Transverse colon (tissue), 4 donors: ENCODE data around the gene GBX2. TPM values are rescaled to one million over a fixed set of nuclear protein-coding genes. Genes with fewer than 3 reads are reported as not detected.

Experiments
- DNase-seq: peaks from one replicate; pipeline ENCODE4 v3.0.0-alpha.2; 2019
- H3K27ac ChIP-seq, 4 donors: fragments of 200-600 bp; sonication (generic); 2 replicates each; pipeline ENCODE4 v1.5.1; 2016 to 2018; ENCODE audit warnings: inconsistent platforms in 4 of 4
- H3K27me3 ChIP-seq: fragments of 200-600 bp; sonication (generic); 2 replicates; pipeline ENCODE4 v1.5.1; 2017; ENCODE audit warnings: inconsistent platforms
- H3K36me3 ChIP-seq, 4 donors: fragments of 200-600 bp; sonication (generic); 2 replicates each; pipeline ENCODE4 v1.5.1; 2017 to 2019; ENCODE audit warnings: inconsistent platforms in 4 of 4
- H3K4me1 ChIP-seq, 4 donors: fragments of 200-600 bp; sonication (generic); 2 replicates each; pipeline ENCODE4 v1.5.1; 2017 to 2020; ENCODE audit warnings: inconsistent platforms in 4 of 4
- H3K4me3 ChIP-seq, 4 donors: fragments of 200-600 bp; sonication (generic); 1 replicate in 1 of 4; 2 replicates in 3 of 4; pipeline versions ENCODE4 v1.5.1 to v1.6.1; 2017 to 2019; ENCODE audit warnings: inconsistent platforms in 4 of 4
- H3K9me3 ChIP-seq, 2 donors: fragments of 200-600 bp; sonication (generic); 2 replicates each; pipeline ENCODE4 v1.5.1; 2017 to 2019; ENCODE audit warnings: inconsistent platforms in 2 of 2
- EP300 ChIP-seq: sonication (generic); formaldehyde crosslinking; IDR thresholded peaks from one replicate; pipeline ENCODE4 v1.6.1; 2017; ENCODE audit warnings: antibody characterized with exemption, low read depth
- POLR2A ChIP-seq: fragments of 450-650 bp; IDR thresholded peaks from one replicate; pipeline ENCODE4 v1.6.1; 2016; ENCODE audit warnings: antibody characterized with exemption, mild to moderate bottlenecking, moderate library complexity
- POLR2AphosphoS5 ChIP-seq, 3 donors: sonication (generic); formaldehyde crosslinking; IDR thresholded peaks; one replicate each; pipeline ENCODE4 v1.6.1; 2016; ENCODE audit warnings: antibody characterized with exemption in 3 of 3
- WGBS, 2 donors: methylation state at CpG; one replicate each; pipeline ENCODE4 v1.1.5; 2018; ENCODE audit warnings: low coverage in 1 of 2; 5-methylcytosine and 5-hydroxymethylcytosine counted together
- in situ Hi-C, 4 donors: fragments of 200-750 bp; cut with MboI; loops; one replicate each; pipeline versions ENCODE4 v1.15.0 to v1.15.1; 2017; ENCODE audit warnings: low sequenced_read_pairs in 3 of 4, low pct_ligation_motif_present in 1 of 4, low pct_unique_long_range_greater_than_20kb in 1 of 4
- intact Hi-C: fragments of 100-400 bp; cut with DNase I; formaldehyde crosslinking; loops from one replicate; pipeline ENCODE4 v1.15.1; 2023; ENCODE audit warnings: low total_unique reads
- total RNA-seq, 4 donors: library from RNA; depleted of rRNA; stranded (reverse); fragments of >200 nt; gene quantifications; one replicate each; pipeline ENCODE4 v1.1.0, GENCODE V29; 2016
- TF ChIP-seq, protein P1 (sequence below), 5 experiments: fragments of 200-600 bp in 3 of 5; fragments of 450-650 bp in 2 of 5; sonication (generic) in 3 of 5; IDR thresholded peaks; 1 replicate in 2 of 5; 2 replicates in 3 of 5; pipeline ENCODE4 v1.5.1; 2016 to 2017; ENCODE audit warnings: antibody characterized with exemption in 5 of 5, inconsistent platforms in 3 of 5, mild to moderate bottlenecking in 2 of 5, moderate library complexity in 1 of 5

GBX2 gene
- total RNA-seq, 4 donors from 2014 or later, result not detected

DNA sequence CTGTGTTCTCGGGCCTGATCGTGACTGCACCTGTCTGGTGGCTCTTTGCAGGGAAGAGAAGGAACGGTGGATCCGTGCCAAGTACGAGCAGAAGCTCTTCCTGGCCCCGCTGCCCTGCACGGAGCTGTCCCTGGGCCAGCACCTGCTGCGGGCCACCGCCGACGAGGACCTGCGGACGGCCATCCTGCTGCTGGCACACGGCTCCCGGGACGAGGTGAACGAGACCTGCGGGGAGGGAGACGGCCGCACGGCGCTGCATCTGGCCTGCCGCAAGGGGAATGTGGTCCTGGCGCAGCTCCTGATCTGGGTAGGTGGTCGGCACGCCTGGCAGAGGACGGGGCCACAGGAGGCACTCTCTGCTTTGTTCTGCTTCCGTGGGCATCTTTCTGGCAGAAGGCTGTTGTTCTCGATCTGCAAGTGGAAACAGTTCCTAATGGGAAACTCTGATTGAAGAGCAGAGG lies 48.0 kb downstream of the GBX2 start:
- 89 to 92% methylated on average over 5 to 29 of the region's 29 CpGs for WGBS, 2 donors
- TF ChIP-seq, protein P1, sequence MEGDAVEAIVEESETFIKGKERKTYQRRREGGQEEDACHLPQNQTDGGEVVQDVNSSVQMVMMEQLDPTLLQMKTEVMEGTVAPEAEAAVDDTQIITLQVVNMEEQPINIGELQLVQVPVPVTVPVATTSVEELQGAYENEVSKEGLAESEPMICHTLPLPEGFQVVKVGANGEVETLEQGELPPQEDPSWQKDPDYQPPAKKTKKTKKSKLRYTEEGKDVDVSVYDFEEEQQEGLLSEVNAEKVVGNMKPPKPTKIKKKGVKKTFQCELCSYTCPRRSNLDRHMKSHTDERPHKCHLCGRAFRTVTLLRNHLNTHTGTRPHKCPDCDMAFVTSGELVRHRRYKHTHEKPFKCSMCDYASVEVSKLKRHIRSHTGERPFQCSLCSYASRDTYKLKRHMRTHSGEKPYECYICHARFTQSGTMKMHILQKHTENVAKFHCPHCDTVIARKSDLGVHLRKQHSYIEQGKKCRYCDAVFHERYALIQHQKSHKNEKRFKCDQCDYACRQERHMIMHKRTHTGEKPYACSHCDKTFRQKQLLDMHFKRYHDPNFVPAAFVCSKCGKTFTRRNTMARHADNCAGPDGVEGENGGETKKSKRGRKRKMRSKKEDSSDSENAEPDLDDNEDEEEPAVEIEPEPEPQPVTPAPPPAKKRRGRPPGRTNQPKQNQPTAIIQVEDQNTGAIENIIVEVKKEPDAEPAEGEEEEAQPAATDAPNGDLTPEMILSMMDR (IDR thresholded peaks at IDR 0.05), result no peak
- no peak for TF ChIP-seq EP300
- TF ChIP-seq POLR2A, result no peak
- TF ChIP-seq POLR2AphosphoS5 (IDR thresholded peaks at IDR 0.05), result no peak
- intact Hi-C loops, result no loop called here
- H3K4me3 ChIP-seq, result no peak overlapping the region
- no peaks in the 10 kb centered on the region for H3K27me3 ChIP-seq
- no peaks in the 10 kb centered on the region for H3K9me3 ChIP-seq
- in situ Hi-C loops, result no loop called here
- H3K4me1 ChIP-seq, result no peaks in the 10 kb centered on the region
- no peak for DNase-seq
- no peak overlapping the region for H3K27ac ChIP-seq
- H3K36me3 ChIP-seq, result peaks cover 0 to 8% (median 3%) of the 10 kb centered on the region in 4 donors

DNA sequence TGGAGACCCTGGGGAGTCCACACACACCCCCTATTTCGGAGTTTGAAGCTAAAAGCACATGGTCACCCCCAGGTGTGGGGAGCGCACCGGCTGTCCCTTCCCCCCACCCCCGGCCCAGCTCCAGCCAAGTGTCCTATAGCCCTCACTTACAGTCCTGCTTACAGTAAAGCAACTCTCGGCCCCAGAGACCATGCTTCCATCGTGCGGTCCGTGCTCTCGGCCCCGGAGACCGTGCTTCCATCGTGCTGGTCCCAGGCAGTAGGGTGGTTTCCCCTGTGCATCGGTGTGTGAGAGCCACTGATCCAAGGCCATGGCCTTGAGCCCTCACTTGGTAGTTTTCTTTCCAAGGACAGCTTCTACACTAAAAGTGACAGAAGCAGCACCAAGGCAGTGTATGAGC lies 48.7 kb downstream of the GBX2 start:
- H3K4me3 ChIP-seq, result no peak overlapping the region
- DNase-seq, result no peak
- WGBS, 2 donors, result 95% methylated on average over 13 of the region's 13 CpGs; no CpG with 5 or more reads in 1 of the 2 donors
- no peaks in the 10 kb centered on the region for H3K4me1 ChIP-seq
- in situ Hi-C loops (no loop called here), intact Hi-C loops (no loop called here)
- H3K36me3 ChIP-seq, result peaks cover 0 to 6% (median 3%) of the 10 kb centered on the region in 4 donors
- no peak overlapping the region for H3K27ac ChIP-seq
- no peaks in the 10 kb centered on the region for H3K9me3 ChIP-seq
- no peaks in the 10 kb centered on the region for H3K27me3 ChIP-seq
- TF ChIP-seq EP300 (no peak), POLR2AphosphoS5 (IDR thresholded peaks at IDR 0.05) (no peak), POLR2A (no peak)
- TF ChIP-seq, protein P1 (IDR thresholded peaks at IDR 0.05), result no peak

DNA sequence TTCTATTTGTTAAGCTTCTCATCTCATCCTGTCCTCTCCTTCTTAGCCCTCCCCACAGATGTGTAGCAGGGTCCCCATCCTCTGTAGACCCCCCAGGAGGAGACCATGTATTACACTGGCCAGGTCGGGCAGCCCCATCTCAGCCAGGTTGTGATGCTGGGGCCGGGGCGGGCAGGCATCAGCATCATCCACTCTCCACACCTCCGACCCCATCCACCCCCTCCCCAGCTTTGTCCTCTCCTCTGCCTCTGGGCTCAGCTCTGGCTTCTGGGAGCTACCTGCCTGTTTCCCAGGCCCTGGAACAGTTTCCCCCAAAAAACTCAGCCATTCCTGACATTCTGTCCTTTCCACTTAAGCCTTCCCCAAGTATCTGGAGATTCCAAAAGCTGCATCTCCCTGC lies 49.2 kb downstream of the GBX2 start:
- intact Hi-C loops (no loop called here), in situ Hi-C loops (no loop called here)
- 83% methylated on average over 4 of the region's 4 CpGs; no CpG with 5 or more reads in 1 of the 2 donors for WGBS, 2 donors
- no peaks in the 10 kb centered on the region for H3K27me3 ChIP-seq
- no peaks in the 10 kb centered on the region for H3K4me1 ChIP-seq
- H3K9me3 ChIP-seq, result no peaks in the 10 kb centered on the region
- H3K27ac ChIP-seq, result no peak overlapping the region
- H3K4me3 ChIP-seq, result no peak overlapping the region
- TF ChIP-seq, protein P1 (IDR thresholded peaks at IDR 0.05), result no peak
- TF ChIP-seq EP300 (no peak), POLR2AphosphoS5 (IDR thresholded peaks at IDR 0.05) (no peak), POLR2A (no peak)
- DNase-seq, result no peak
- H3K36me3 ChIP-seq, result peaks cover 0 to 6% (median under 1%) of the 10 kb centered on the region in 4 donors

DNA sequence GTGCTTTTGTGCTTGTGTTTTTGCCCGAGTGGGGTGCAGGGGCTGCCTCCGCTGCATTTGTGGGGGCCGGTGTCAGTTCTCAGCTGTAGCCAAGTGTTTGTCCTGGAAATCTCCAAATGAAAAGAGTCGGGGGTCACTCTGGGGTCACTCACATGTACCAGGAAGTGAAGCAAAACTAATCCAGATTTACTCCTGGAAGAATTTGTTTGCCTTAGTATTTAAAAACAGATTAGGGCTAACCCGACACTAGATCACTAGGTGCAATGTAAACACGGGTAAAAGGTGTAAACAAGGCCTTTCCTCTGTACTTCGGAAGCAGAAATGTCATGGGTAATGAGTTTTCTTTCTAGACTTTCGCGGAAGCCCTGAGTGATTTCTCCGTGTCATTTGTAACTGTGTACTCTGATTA lies 50.3 kb downstream of the GBX2 start:
- Histone ChIP-seq H3K27me3 (no peaks in the 10 kb centered on the region), H3K9me3 (no peaks in the 10 kb centered on the region), H3K27ac (no peak overlapping the region), H3K4me3 (no peak overlapping the region), H3K36me3 (no peaks in the 10 kb centered on the region), H3K4me1 (no peaks in the 10 kb centered on the region)
- 49 to 52% methylated on average over 9 to 10 of the region's 10 CpGs for WGBS, 2 donors
- intact Hi-C loops (no loop called here), in situ Hi-C loops (no loop called here)
- TF ChIP-seq POLR2A, result no peak
- no peak for TF ChIP-seq POLR2AphosphoS5 (IDR thresholded peaks at IDR 0.05)
- TF ChIP-seq EP300, result no peak
- TF ChIP-seq, protein P1 (IDR thresholded peaks at IDR 0.05), result no peak
- no peak for DNase-seq
